Vagina (tissue), 2 donors: Measurements from ENCODE around the gene SRA1. TPM values are rescaled to one million over a fixed set of nuclear protein-coding genes. Genes with fewer than 3 reads are reported as not detected.
A peak's percentile ranks its signal among the peaks of the same experiment; 100 is the strongest.

ENCODE experiments used
- DNase-seq, 2 donors: peaks; one replicate each; pipeline ENCODE4 v3.0.0-alpha.2; 2017; ENCODE audit errors: extremely low spot score in 2 of 2
- H3K27ac ChIP-seq: fragments of 200-600 bp; sonication (generic); one replicate; pipeline ENCODE4 v1.5.1; 2019
- H3K27me3 ChIP-seq: fragments of 200-600 bp; sonication (generic); one replicate; pipeline ENCODE4 v1.5.1; 2019
- H3K36me3 ChIP-seq, 2 donors: fragments of 200-600 bp; sonication (generic); one replicate each; pipeline ENCODE4 v1.5.1; 2017 to 2019
- H3K4me1 ChIP-seq: fragments of 200-600 bp; sonication (generic); one replicate; pipeline ENCODE4 v1.5.1; 2019
- H3K4me3 ChIP-seq, 2 donors: fragments of 200-600 bp; sonication (generic); 1 replicate in 1 of 2; 2 replicates in 1 of 2; pipeline ENCODE4 v1.5.1; 2016 to 2019
- H3K9me3 ChIP-seq: fragments of 200-600 bp; sonication (generic); one replicate; pipeline ENCODE4 v1.5.1; 2019
- POLR2A ChIP-seq, 2 donors: fragments of 450-650 bp; IDR thresholded peaks; one replicate each; pipeline ENCODE4 v1.6.1; 2017; ENCODE audit warnings: antibody characterized with exemption in 2 of 2, mild to moderate bottlenecking in 2 of 2, moderate library complexity in 2 of 2
- POLR2AphosphoS5 ChIP-seq, 2 donors: sonication (generic); formaldehyde crosslinking; IDR thresholded peaks; one replicate each; pipeline ENCODE4 v1.9.0; 2017; ENCODE audit warnings: antibody characterized with exemption in 2 of 2, mild to moderate bottlenecking in 2 of 2, low read depth in 1 of 2; ENCODE audit not compliant: insufficient read depth in 1 of 2
- intact Hi-C: fragments of 100-400 bp; cut with DNase I; formaldehyde crosslinking; loops from one replicate; pipeline ENCODE4 v1.15.1; 2023
- total RNA-seq: library from RNA; depleted of rRNA; stranded (reverse); fragments of >200 nt; gene quantifications from one replicate; pipeline ENCODE4 v1.2.3, GENCODE V29; 2016
- TF ChIP-seq, protein P1 (sequence below), 3 experiments: fragments of 450-650 bp in 2 of 3; fragments of 200-600 bp in 1 of 3; sonication (generic) in 1 of 3; IDR thresholded peaks; one replicate each; pipeline ENCODE4 v1.5.1; 2017 to 2019; ENCODE audit warnings: antibody characterized with exemption in 3 of 3, mild to moderate bottlenecking in 2 of 3, moderate library complexity in 2 of 3

The SRA1 gene
- total RNA-seq, 1 donor from 2014 or later = 20.4 TPM

DNA sequence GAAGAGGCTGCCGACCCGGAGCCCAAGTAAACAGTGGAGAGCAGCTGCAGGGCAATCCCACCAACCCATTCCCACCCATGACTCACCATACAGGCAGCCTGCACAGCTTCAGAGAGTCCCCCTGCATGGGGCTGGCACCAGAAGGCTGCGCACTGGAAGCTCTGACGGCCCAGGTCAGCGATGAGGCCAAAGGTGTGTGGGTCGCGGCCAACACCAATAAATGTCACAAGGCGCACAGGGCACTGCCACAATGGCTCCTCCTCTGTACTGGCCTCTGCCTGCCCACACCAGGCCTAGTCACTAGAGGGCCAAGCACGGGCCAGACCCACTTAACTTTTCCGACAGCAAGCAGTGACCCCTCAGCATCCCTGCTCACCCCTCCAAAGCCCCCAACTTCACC is 3.0 kb upstream of the SRA1 start:
- no peaks in the 10 kb centered on the region for H3K27me3 ChIP-seq
- H3K4me1 ChIP-seq = peaks cover 45% of the 10 kb centered on the region
- no peak overlapping the region for H3K4me3 ChIP-seq
- TF ChIP-seq POLR2A (IDR thresholded peaks at IDR 0.05) = no peak
- TF ChIP-seq, protein P1, sequence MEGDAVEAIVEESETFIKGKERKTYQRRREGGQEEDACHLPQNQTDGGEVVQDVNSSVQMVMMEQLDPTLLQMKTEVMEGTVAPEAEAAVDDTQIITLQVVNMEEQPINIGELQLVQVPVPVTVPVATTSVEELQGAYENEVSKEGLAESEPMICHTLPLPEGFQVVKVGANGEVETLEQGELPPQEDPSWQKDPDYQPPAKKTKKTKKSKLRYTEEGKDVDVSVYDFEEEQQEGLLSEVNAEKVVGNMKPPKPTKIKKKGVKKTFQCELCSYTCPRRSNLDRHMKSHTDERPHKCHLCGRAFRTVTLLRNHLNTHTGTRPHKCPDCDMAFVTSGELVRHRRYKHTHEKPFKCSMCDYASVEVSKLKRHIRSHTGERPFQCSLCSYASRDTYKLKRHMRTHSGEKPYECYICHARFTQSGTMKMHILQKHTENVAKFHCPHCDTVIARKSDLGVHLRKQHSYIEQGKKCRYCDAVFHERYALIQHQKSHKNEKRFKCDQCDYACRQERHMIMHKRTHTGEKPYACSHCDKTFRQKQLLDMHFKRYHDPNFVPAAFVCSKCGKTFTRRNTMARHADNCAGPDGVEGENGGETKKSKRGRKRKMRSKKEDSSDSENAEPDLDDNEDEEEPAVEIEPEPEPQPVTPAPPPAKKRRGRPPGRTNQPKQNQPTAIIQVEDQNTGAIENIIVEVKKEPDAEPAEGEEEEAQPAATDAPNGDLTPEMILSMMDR (IDR thresholded peaks at IDR 0.05) = no peak
- TF ChIP-seq POLR2AphosphoS5 (IDR thresholded peaks at IDR 0.05; ENCODE audit: insufficient read depth in 1 of 2, low read depth in 1 of 2) = no peak
- no peak overlapping the region for H3K27ac ChIP-seq
- DNase-seq = no peak
- no peaks in the 10 kb centered on the region for H3K9me3 ChIP-seq
- intact Hi-C loops = loop anchor here (10.0 kb wide), 1 partner anchor 75 kb away; the partner anchor contains the start of genes CD14 and TMCO6
- H3K36me3 ChIP-seq = peaks cover 0 to 12% of the 10 kb centered on the region in 2 donors

DNA sequence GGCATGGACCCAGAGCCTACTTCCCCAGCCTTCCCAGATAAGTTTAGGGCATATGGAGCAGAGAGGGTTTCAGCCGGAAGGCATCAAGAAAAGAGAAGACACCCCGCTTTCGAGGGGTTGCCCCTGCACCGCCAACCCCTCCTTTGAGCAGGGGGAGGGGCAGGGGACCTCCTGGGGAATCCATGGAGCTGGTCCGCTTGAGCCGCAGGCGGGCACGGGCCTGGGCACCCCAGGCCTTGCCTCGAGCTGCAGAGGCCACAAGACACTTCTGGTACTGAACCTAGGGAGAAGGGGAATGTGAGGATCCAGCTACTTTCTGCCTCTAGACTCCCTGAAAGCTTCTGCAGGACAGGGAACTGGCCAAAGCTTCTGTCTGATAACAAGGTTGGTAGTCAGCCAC is 1.3 kb upstream of the SRA1 start:
- no peaks in the 10 kb centered on the region for H3K27me3 ChIP-seq
- no peaks in the 10 kb centered on the region for H3K9me3 ChIP-seq
- peaks cover 0 to 12% of the 10 kb centered on the region in 2 donors for H3K36me3 ChIP-seq
- H3K27ac ChIP-seq = no peak overlapping the region
- intact Hi-C loops = no loop called here
- no peak overlapping the region for H3K4me3 ChIP-seq
- peaks cover 47% of the 10 kb centered on the region for H3K4me1 ChIP-seq
- DNase-seq = no peak
- TF ChIP-seq POLR2AphosphoS5 (IDR thresholded peaks at IDR 0.05; ENCODE audit: insufficient read depth in 1 of 2, low read depth in 1 of 2) = no peak
- TF ChIP-seq POLR2A (IDR thresholded peaks at IDR 0.05) = no peak
- TF ChIP-seq, protein P1 (IDR thresholded peaks at IDR 0.05) = no peak

DNA sequence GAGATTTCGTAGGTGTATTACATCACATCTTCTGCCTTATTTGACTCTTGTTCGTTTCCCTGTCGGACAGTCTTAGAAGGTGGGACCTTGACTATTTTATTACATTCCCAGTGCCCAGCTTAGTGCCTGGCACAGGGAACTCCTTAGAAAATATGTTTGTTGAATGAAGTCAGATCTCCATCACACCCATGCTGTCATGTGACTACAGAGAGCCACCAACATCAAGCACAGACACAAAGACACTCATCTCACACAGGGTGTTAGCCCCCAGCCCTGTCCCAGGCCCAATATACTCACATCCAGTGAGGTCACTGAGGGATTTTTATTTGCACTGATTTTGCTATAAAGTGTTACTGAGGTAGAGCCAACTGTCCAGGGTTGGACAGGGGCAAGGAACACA is 692 bp upstream of the SRA1 start:
- intact Hi-C loops = no loop called here
- TF ChIP-seq POLR2AphosphoS5 (IDR thresholded peaks at IDR 0.05; ENCODE audit: insufficient read depth in 1 of 2, low read depth in 1 of 2) = no peak
- TF ChIP-seq POLR2A (IDR thresholded peaks at IDR 0.05) = no peak
- TF ChIP-seq, protein P1 (IDR thresholded peaks at IDR 0.05) = no peak
- Histone ChIP-seq H3K36me3 (peaks cover 0 to 12% of the 10 kb centered on the region in 2 donors), H3K27ac (peak overlapping the region; percentile 79), H3K4me1 (peaks cover 41% of the 10 kb centered on the region), H3K27me3 (no peaks in the 10 kb centered on the region), H3K9me3 (no peaks in the 10 kb centered on the region), H3K4me3 (no peak overlapping the region)
- no peak for DNase-seq

DNA sequence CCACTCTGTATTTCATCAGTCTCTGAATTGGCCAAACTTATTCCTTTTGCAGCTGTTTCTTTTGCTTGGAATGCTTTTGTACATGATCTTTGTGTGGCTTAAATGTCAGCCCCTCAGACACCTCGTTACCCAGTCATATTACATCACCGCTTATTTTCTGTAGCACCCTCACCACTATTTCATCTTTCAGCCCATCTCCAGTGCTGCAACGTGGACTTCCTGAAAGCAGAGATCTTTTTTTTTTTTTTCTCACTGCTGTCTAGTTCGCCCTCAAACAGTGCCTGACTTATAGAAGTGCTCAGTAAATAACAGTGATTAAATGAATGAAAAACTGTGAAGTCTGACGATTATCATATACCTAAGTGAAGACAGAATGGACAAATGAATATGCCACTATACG is 835 bp downstream of the SRA1 start:
- Histone ChIP-seq H3K27me3 (no peaks in the 10 kb centered on the region), H3K9me3 (no peaks in the 10 kb centered on the region), H3K36me3 (peaks cover 0 to 19% of the 10 kb centered on the region in 2 donors), H3K27ac (no peak overlapping the region), H3K4me3 (peak overlapping the region; percentile 74 to 83), H3K4me1 (peaks cover 30% of the 10 kb centered on the region)
- intact Hi-C loops = no loop called here
- DNase-seq = no peak
- TF ChIP-seq POLR2AphosphoS5 (IDR thresholded peaks at IDR 0.05; ENCODE audit: insufficient read depth in 1 of 2, low read depth in 1 of 2) = no peak
- TF ChIP-seq POLR2A (IDR thresholded peaks at IDR 0.05) = no peak
- TF ChIP-seq, protein P1 (IDR thresholded peaks at IDR 0.05) = no peak

DNA sequence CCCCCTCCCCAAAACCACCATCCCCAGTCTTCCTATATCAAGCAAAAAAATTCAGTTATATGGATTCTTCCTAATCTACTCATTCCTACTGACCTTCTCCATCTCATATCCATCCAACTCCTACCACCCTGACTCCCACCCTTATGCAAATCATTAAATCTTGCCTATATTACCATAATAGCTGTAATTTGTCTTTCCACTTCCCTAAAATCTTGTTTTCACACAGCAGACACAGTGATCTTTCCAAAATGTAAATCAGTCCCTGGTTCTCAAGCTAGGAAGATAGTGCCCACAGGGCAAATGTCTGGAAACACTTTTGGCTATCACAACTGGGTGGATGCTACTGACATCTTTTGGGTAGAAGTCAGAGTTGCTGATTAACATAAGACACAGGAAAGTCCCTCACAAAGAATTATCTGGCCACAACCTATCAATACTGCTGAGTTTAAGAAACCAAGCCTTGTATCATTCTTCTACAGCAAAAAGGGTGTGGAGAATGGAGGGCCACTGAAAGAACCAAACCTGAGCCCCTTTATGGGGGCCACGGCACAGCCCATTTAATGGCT is 1.4 kb downstream of the SRA1 start:
- Histone ChIP-seq H3K27me3 (no peaks in the 10 kb centered on the region), H3K27ac (no peak overlapping the region), H3K4me3 (peak overlapping the region; percentile 0 to 74), H3K9me3 (no peaks in the 10 kb centered on the region), H3K4me1 (peaks cover 30% of the 10 kb centered on the region), H3K36me3 (peaks cover 0 to 23% of the 10 kb centered on the region in 2 donors)
- intact Hi-C loops = no loop called here
- TF ChIP-seq POLR2AphosphoS5 (IDR thresholded peaks at IDR 0.05; ENCODE audit: insufficient read depth in 1 of 2, low read depth in 1 of 2) (no peak), POLR2A (IDR thresholded peaks at IDR 0.05) (no peak)
- TF ChIP-seq, protein P1 (IDR thresholded peaks at IDR 0.05) = no peak
- no peak for DNase-seq
